RWPE2 (cell line): Measurements from ENCODE around the gene ZSWIM6.

ENCODE experiments used
- ATAC-seq: fragments of 200-7000 bp; cut with Tn5 transposase; 3 replicates; pipeline ENCODE4 v1.9.1; 2021; ENCODE audit warnings: low read depth
- DNase-seq: peaks from one replicate; pipeline ENCODE4 v3.0.0-alpha.2; 2020; ENCODE audit warnings: low spot score
- H3K27ac ChIP-seq: fragments of 450-650 bp; 2 replicates; pipeline ENCODE4 v1.5.1; 2017; ENCODE audit warnings: mild to moderate bottlenecking; ENCODE audit not compliant: poor library complexity, severe bottlenecking
- H3K27me3 ChIP-seq: fragments of 250-450 bp; sonication (Bioruptor Pico); 2 replicates; pipeline ENCODE4 v1.5.1; 2021; ENCODE audit warnings: mild to moderate bottlenecking, moderate library complexity; ENCODE audit not compliant: insufficient read depth, poor library complexity, severe bottlenecking
- H3K36me3 ChIP-seq: fragments of 250-450 bp; sonication (Bioruptor Pico); 2 replicates; pipeline ENCODE4 v1.5.1; 2020; ENCODE audit warnings: low read depth, mild to moderate bottlenecking, moderate library complexity
- H3K4me1 ChIP-seq: fragments of 250-450 bp; sonication (Bioruptor Pico); 2 replicates; pipeline ENCODE4 v1.5.1; 2021; ENCODE audit warnings: mild to moderate bottlenecking, moderate library complexity; ENCODE audit not compliant: insufficient read depth, poor library complexity, severe bottlenecking
- H3K4me3 ChIP-seq: fragments of 250-450 bp; sonication (Bioruptor Pico); 2 replicates; pipeline ENCODE4 v1.5.1; 2021; ENCODE audit warnings: mild to moderate bottlenecking, moderate library complexity; ENCODE audit not compliant: severe bottlenecking
- H3K9me3 ChIP-seq: fragments of 250-450 bp; sonication (Bioruptor Pico); 2 replicates; pipeline ENCODE4 v1.5.1; 2021; ENCODE audit warnings: mild to moderate bottlenecking, moderate library complexity; ENCODE audit not compliant: severe bottlenecking
- CTCF ChIP-seq: fragments of 450-650 bp; IDR thresholded peaks from one replicate; pipeline ENCODE4 v1.5.1; 2017; ENCODE audit warnings: mild to moderate bottlenecking, moderate library complexity; ENCODE audit not compliant: poor library complexity, severe bottlenecking

ZSWIM6 gene

GRCh38 chr5:61349935-61350334 lies 17.9 kb downstream of the ZSWIM6 start:
- TF ChIP-seq CTCF: no peak
- Histone ChIP-seq H3K36me3 (no peaks in the 10 kb centered on the region), H3K27ac (no peak overlapping the region), H3K27me3 (no peaks in the 10 kb centered on the region), H3K4me1 (peaks cover 4% of the 10 kb centered on the region), H3K4me3 (no peak overlapping the region), H3K9me3 (no peaks in the 10 kb centered on the region)
- ATAC-seq: no peak
- no peak for DNase-seq

- Histone ChIP-seq H3K9me3 (no peaks in the 10 kb centered on the region), H3K4me3 (no peak overlapping the region), H3K27ac (no peak overlapping the region), H3K4me1 (peaks cover 4% of the 10 kb centered on the region), H3K36me3 (no peaks in the 10 kb centered on the region), H3K27me3 (no peaks in the 10 kb centered on the region)
- DNase-seq (no peak), ATAC-seq (no peak)
- no peak for TF ChIP-seq CTCF
Observed at GRCh38 chr5:61350535-61350934, 18.5 kb downstream of the ZSWIM6 start.

GRCh38 chr5:61351733-61352132 lies 19.7 kb downstream of the ZSWIM6 start:
- TF ChIP-seq CTCF: no peak
- Histone ChIP-seq H3K27me3 (no peaks in the 10 kb centered on the region), H3K4me3 (no peak overlapping the region), H3K36me3 (no peaks in the 10 kb centered on the region), H3K4me1 (no peaks in the 10 kb centered on the region), H3K9me3 (no peaks in the 10 kb centered on the region), H3K27ac (no peak overlapping the region)
- DNase-seq (no peak), ATAC-seq (peak; percentile 9; the same call in 2 of the 3 replicates)

GRCh38 chr5:61352180-61352579 lies 20.1 kb downstream of the ZSWIM6 start:
- ATAC-seq (no peak), DNase-seq (no peak)
- H3K4me1 ChIP-seq: no peaks in the 10 kb centered on the region
- no peak overlapping the region for H3K27ac ChIP-seq
- TF ChIP-seq CTCF: no peak
- H3K4me3 ChIP-seq: no peak overlapping the region
- no peaks in the 10 kb centered on the region for H3K27me3 ChIP-seq
- no peaks in the 10 kb centered on the region for H3K9me3 ChIP-seq
- no peaks in the 10 kb centered on the region for H3K36me3 ChIP-seq

GRCh38 chr5:61352612-61353156 lies 20.6 kb downstream of the ZSWIM6 start:
- Histone ChIP-seq H3K9me3 (no peaks in the 10 kb centered on the region), H3K4me3 (no peak overlapping the region), H3K27ac (no peak overlapping the region), H3K27me3 (no peaks in the 10 kb centered on the region), H3K4me1 (no peaks in the 10 kb centered on the region), H3K36me3 (no peaks in the 10 kb centered on the region)
- DNase-seq: no peak
- no peak for TF ChIP-seq CTCF
- 0 out of 3 replicates have a peak, but pooled peaks have one; percentile 18 for ATAC-seq
